GM20431 (cell line): ENCODE data around the gene NPM3.

Source experiments
- in situ Hi-C: fragments of 300-500 bp; cut with MseI, MboI; formaldehyde crosslinking; loops from one replicate; pipeline ENCODE4 v1.15.0; 2020; ENCODE audit warnings: low sequenced_read_pairs; ENCODE audit not compliant: unreplicated experiment

Gene NPM3

GRCh38 chr10:101763141-101763846 lies 20.0 kb downstream of the NPM3 start:
- in situ Hi-C loops, result loop anchor here (25.0 kb wide), 1 partner anchor 551 kb away; no protein-coding TSS in a partner anchor

- in situ Hi-C loops, result loop anchor here (25.0 kb wide), 1 partner anchor 550 kb away; no protein-coding TSS in a partner anchor
Measured at GRCh38 chr10:101762736-101763135, 20.5 kb downstream of the NPM3 start.

DNA sequence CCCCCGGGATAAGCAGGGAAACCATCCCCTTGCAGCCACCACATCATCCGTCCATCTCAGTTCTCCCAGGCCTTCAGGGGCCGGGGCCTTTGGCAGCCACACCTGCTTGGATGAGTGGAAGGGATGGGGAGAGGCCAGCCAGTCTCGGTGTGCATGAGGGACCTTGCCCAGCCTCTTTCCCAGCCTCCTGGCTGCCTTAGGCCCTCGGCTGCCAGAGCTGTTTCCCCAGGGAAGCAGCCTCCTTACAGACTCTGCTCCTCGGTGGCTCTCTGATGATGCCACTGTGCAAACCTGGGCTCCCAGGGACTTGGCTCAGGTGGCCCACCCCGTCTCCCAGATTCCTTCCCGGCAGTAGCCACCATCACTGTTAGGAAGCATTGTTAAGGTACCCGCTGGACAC lies 22.0 kb downstream of the NPM3 start:
- in situ Hi-C loops, result loop anchor here (25.0 kb wide), 1 partner anchor 549 kb away; no protein-coding TSS in a partner anchor

DNA sequence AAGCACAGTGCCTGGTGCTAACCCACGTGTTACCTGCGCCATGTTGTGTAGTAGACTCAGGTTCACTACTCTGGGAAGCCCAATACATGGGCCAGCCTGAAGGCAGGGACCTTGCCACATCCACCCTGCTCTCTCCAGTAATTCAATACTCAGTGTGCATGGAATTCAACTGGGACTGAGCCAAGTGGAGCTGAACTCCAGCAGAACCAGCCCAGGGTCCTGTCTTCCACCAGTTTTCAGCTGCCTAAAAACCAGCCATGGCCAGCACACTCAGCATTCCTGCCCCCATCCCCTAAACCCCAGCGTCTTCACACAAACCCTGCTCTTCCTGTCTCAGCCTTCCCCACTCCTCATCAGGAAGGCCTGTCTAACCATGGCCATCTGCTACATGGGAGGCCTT lies 22.7 kb downstream of the NPM3 start:
- in situ Hi-C loops, result loop anchor here (25.0 kb wide), 1 partner anchor 548 kb away; no protein-coding TSS in a partner anchor

GRCh38 chr10:101759309-101760247 lies 23.7 kb downstream of the NPM3 start:
- in situ Hi-C loops, result loop anchor here (25.0 kb wide), 1 partner anchor 547 kb away; no protein-coding TSS in a partner anchor

DNA sequence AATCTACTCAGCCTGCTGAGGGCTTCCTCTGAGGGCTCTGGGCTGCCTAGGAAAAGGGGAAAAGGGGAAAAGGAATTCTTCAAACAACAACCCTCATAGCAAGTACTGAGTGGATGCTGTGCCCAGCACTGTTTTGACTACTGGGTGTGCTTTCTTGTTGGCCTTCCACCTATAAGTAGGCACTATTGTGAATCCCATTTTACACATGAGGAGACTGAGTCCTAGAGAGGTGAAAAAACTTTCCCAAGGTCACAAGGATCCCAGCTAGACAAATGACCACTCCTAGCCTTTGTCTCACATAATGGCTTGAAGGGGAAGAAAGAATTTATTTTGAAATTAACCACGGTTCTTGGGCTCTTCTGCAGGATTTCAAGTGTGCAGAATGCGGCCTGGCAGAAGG lies 24.4 kb downstream of the NPM3 start:
- in situ Hi-C loops, result loop anchor here (25.0 kb wide), 1 partner anchor 547 kb away; no protein-coding TSS in a partner anchor

DNA sequence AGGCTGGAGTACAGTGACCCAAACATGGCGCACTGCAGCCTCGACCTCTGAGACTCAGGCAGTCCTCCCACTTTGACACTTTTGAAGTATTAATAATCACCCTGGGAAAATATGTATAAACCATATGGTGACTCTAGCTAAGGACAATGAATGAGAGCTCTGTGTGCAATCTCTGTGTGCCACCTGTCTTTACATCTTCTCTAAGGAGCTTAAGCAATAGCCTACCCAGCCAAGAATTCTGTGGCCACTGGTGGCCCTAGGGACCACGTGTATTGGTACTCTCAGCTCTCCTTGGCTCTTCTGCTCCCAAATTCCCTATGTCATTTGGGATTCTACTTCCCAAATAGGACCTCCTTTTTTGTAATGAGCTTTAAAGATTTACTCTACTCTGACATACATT lies 31.0 kb downstream of the NPM3 start:
- in situ Hi-C loops, result loop anchor here (25.0 kb wide), 1 partner anchor 540 kb away; no protein-coding TSS in a partner anchor

- in situ Hi-C loops, result loop anchor here (25.0 kb wide), 1 partner anchor 537 kb away; no protein-coding TSS in a partner anchor
Measured at GRCh38 chr10:101749047-101750016, 33.9 kb downstream of the NPM3 start.

- in situ Hi-C loops, result no loop called here
Measured at GRCh38 chr10:101748496-101748895, 34.8 kb downstream of the NPM3 start.

DNA sequence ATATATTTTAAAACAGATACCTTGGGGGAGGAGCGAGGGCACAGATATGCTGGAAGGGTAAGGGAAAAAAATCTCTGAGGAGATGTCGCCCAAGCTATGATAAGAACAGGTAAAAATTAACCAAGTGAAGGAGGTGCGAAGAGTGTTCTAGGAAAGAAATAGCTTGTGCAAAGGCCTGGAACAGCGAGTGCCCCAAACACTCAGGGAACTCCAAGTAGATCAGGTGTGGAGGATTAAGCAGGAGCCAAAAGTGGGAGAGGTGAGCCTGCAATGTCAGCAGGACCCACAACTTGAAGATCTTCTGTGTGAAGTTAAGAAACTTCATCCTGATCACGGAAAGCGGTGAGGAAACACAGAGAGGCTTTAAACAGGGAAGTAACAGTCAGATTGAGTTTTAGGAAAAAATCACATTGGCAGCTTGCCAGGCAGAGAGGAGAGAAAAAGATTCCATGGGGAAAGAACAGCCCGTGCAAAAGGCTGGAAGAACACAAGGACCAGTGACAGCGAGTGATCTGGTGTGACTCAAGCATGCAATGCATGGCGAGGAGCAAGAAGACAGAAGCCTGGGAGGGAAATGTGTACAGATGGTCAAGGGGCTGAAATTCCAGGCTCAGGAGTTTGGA lies 38.1 kb downstream of the NPM3 start:
- in situ Hi-C loops, result no loop called here

DNA sequence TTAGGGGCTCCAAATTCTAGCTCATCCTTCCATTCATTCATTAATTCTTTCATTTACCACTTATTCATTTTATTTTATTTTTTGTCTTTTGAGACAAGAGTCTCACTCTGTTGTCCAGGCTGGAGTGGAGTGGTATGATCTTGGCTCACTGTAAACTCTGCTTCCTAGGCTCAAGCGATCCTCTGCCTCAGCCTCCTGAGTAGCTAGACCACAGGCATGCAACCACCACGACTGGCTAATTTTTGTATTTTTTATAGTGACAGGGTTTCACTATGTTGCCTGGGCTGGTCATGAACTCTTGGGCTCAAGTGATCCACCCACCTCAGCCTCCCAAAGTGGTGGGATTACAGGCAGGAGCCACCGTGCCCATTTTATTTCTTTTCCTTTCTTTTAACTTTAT lies 39.0 kb downstream of the NPM3 start:
- in situ Hi-C loops, result no loop called here

DNA sequence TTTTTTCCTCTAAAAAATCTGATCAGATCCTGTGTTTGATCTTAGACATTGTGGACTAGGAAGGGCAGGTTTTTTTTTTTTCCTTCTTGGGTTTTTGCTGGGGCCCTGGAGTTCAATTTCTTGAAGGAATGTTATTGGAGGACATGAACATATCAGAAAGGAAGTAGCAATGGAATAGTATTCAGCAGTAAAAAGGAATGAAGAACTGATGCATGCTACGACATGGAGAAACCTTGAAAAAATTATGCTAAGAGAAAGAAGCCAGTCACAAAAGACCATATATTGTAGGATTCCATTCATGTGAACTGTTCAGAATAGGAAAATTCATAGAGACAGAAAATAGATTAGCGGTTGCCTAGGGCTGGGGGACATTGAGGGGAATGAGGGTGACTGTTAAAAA lies 41.3 kb downstream of the NPM3 start:
- in situ Hi-C loops, result no loop called here

DNA sequence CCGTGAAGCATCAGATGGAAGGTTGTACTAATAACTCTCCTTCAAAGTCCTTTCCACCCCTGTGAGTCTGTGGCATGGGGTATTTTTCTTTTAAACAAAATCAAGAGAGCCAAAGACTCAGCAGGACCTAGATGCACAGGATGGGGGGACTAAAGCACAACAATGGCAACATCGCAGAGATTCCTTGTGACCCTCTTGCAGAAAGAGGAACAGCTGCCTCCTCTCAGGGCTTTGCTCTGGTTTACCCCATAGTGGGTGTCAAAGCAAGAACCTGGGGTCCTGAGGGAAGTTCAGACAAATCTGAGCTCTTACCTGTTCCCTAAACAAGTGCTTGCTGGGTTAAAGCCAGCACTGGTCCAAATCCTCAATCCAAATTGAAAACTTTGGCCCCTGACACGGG lies 46.6 kb downstream of the NPM3 start:
- in situ Hi-C loops, result no loop called here

- in situ Hi-C loops, result no loop called here
Measured at GRCh38 chr10:101732096-101732495, 51.1 kb downstream of the NPM3 start.
